HG03175 (cell line): ENCODE data around the gene WNT9A.

Experiments
- ATAC-seq: cut with Tn5 transposase; IDR thresholded peaks from one replicate; pipeline ENCODE4 v1.9.1; 2021; ENCODE audit warnings: mild to moderate bottlenecking, moderate library complexity; ENCODE audit not compliant: unreplicated experiment

Gene WNT9A

DNA sequence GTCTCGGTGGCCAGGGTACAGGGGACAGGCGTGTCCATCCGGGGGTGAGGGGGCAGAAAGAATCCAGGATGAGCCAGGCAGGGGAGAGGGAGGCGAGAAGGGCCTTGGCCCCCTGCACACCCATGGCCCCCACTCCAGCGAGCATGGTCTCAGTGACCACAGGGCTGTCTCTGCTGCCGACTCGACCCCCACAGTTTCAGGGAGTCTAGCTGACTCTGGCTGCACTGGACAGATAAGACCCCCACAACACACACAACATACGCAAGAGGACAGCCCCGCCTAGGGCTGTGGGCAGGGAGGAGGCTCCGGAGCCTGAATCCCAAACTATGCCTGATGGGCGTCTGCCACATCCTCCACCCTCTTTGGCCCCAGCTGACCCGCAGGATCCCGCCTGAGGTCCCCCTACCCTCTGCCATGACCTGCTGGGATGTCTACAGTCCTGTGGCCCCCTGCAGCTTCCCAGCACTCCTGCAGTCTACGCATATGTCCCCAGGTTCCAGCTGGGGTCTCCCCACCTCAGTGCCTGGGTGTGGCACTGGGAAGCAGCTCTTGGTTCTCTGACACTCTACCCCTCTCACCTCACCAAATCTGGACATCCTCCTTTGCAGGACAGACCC lies 22.0 kb downstream of the WNT9A start:
- ATAC-seq = no peak

DNA sequence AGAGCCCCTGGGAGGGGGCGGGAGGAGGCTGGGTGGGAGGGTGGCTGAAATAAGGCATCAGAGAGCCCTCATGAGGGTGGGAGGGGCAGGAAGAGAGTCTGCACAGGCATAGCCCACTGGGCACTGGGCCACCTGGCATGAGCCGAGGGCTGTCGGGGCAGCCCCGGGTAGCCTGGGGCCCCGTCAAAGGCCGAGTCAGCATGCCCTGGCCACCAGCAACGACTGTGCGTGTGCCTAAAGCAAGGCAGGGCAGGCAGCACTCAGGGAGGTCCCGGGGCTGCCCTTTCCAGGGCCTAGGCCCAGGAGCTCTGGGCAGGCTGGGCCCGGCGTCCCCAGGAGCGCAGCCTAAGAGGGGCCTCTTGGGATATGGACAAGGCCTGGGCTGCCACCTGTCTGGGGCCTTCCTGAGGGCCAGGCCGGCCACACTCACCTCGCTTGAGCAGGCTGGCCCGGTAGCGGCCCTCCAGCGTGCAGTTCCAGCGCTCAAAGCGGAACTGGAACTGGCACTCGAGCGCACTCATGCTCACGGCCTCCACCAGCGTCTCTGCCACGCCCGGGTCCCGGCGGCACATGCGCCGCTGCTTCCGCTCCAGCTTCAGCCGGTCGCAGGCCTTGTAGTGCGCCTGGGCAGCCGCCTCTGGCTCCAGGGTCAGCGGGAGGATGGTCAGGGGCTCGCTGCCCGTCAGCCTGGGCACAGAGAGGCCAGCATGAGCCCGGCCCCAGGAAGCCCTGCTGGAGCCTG lies 22.7 kb downstream of the WNT9A start:
- ATAC-seq = no peak

DNA sequence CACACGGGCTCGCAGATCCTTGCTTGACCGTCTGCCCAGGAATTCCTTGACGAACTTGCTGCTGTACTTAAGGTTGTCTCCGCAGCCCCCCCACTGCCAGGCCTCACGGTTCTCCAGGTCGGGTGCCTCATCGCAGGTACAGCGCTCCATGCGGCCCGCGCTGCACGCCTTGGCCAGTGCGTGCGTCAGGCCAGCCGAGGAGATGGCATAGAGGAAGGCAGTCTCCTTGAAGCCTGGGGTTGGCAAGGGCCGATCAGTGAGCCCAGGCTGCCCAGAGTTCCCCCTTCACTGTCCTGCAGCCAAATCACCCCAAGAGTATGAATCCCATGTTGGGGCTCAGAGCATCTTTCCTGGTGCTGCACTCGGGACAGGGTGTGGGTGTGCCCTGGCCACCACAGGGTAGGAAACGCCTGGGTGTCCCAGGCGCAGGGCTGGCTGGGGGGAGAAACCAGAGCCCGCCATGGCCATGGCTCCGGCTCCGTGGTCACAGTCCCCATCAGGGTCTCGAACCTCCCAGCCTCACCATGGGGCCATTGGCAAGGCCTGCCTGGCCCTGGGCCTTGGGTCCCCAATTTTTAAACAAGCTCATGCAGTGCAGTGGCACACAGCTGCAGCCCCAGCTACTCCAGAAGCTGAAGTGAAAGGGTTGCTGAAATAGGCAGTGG lies 23.4 kb downstream of the WNT9A start:
- ATAC-seq = no peak

DNA sequence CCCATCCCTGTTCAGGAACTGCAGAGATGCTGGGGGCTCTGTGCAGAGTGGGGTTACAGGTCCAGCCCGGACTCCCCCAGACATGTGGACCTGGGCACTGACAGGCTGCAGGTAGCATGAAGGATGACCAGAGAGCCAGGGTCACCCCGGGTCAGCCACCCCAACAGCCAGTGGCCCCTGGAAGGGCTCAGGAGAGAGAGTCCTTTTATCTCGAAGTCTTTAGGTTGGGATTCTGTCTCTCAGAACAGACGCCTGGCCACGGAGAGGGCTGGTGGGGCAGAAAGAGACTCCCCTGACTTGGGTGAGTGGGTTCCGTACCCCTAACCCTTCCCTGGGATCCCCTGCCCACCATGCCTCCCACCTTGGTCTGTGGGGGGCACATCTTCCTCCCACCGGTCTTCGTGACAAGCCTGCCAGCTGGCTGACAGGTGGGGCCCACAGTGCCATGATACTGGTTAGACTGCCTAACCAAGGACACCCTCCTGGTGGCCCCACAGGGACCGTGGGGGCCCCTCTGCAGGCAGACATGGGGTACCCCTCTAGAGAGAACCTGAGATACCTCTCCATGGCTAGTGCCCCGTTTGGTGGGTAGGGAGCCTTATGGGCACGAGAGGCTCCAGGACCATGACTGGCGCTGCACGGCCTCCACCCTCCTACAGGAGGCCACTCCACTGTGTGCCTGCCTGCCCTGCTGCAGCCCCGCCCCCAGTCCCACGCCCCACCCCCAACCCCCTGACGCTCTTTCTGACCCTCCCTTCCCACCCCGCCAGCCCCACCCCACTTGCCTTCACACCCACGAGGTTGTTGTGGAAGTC lies 24.2 kb downstream of the WNT9A start:
- ATAC-seq = no peak

DNA sequence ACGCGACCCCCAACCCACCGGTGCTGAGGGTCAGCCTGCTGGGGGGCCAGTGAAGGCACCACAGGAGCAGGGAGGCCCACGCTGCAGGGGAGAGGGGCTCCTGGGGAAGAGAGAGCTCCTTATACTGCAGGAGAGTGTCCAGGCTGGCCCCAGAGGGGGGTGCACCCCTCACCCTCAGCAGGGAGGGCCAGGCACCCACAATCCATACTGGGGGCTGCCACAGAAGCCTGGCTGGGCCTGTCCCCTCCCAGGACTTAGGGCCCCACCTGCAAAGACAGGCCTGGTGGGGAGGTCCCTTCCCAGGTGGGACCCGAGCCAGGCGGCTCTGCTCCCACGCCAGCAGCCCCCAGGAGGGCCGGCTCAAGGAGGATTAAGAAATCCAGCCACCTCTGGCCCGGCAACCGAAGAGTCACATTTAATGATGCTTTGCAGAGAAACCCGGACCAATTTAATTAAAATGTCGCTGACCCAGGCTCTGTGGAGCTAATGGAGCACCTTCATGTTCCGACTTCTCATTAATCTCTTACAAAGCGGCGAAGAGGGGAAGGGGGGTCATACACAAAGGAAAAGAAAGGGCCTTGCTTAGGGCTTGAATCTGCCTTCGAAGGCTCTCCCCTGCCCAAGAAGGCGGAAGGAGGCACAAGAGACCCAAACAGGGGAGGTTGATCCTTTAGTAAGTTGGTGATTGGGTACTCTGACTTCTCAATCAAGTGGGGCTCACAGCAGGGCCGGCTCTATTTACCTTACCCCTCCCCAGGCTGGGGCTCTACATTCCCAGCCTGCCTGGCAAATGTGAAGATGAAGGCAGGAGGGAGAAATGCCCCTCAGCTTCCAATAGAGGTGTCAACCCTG lies 25.0 kb downstream of the WNT9A start:
- ATAC-seq = no peak

DNA sequence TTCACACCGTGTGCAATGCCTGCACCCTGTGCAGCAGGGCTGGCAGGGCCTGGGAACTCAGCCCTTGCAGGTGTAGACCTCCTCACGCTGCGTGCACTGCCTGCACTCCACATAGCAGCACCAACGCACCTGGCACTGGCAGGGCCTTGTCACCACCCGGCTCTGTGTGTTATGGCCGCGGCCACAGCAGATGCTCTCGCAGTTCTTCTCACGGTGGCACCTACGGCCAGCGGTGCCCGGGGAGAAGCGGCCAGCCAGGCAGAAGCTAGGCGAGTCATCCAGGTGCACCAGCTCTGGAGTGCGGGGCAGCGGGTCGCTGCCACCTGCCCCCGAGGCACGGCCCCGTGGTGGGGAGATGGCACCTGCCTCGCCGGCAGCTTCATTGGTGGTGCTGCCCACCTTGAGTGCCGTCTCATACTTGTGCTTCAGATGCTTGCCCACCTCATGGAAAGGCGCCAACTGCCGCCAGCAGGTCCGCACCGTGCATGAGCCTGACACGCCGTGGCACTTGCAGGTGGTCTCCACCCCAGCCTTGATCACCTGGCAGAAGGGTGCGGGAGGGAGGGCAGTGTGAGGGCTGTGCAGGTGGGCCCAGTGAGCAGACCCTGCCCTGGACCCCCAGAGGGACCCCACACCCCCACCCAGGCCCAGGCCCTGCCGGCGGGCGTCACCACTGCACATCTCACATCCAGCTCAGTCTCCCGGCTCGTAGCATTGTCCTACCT lies 26.1 kb downstream of the WNT9A start:
- ATAC-seq = no peak

DNA sequence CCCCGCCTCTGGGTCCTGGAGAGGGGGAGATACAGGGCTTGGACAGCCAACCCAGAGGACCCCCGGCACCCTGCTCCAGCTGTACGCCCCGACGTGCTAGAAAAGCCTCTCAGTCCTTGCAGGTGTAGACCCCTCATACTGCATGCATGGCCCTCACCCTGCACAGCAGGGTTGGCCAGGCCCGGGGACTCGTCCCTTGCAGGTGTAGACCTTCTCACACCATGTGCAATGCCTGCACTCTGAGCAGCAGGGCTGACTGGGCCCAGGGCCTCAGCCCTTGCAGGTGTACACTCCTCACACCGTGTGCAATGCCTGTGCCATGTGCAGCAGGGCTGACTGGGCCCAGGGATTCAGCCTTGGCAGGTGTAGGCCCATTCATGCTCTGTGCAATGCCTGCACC lies 26.8 kb downstream of the WNT9A start:
- ATAC-seq = no peak

DNA sequence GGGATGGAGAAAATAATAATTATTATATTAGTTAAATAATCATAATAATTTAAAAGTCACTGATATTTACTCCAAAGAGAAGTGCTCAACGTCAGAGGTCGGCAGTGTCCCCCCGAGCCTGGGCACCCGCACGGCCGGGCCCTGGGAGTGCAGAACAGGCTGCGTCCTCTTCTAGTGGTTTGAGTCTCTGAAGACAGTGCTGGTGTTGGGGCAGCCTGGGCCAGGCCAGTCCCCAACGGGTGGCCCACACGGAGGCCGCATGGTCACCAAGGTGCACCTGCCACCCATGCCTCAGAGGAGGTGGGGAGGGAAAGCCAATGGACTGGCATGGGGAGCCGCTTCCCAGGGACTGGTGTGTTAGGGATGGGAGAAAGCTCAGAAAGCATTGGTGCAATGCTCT lies 27.3 kb downstream of the WNT9A start:
- ATAC-seq = no peak

DNA sequence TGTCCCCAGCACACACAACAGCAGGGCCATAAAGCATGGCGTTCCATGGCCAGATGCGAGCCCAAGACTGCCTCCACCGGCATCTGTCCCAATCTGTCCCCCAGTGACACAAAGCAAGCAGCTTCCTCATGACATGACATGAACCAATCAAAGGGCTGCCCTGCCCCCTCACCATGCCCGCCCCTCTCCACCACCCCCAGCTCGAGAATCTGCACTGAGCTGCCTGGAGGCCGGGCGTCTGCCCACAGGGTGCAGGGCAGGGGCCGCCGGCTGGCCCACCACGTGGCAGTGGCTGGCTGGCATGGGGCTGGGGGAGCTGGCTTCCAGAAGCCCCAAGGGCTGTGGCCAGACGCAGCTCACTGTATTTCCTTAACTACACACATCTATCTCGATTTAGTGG lies 27.8 kb downstream of the WNT9A start:
- no peak for ATAC-seq

DNA sequence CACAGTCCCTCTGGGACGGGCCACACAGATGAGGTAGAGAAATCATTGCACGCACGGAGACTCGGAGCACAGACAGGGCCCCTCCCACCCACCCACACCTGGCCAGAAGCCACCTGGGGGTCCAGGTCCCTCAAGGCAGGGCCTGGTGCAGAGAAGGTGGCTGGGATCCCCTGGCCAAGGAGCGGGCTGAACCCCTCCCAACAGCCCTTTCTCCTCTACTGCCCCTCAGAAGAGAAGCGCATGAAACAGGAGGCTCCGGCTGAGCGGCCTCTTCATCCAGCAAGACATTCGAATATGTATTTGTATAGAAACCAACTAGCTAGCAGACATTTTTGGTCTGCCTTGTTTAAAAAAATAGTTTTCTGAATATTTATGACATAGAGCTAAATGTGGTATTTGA lies 29.0 kb downstream of the WNT9A start:
- ATAC-seq = no peak

DNA sequence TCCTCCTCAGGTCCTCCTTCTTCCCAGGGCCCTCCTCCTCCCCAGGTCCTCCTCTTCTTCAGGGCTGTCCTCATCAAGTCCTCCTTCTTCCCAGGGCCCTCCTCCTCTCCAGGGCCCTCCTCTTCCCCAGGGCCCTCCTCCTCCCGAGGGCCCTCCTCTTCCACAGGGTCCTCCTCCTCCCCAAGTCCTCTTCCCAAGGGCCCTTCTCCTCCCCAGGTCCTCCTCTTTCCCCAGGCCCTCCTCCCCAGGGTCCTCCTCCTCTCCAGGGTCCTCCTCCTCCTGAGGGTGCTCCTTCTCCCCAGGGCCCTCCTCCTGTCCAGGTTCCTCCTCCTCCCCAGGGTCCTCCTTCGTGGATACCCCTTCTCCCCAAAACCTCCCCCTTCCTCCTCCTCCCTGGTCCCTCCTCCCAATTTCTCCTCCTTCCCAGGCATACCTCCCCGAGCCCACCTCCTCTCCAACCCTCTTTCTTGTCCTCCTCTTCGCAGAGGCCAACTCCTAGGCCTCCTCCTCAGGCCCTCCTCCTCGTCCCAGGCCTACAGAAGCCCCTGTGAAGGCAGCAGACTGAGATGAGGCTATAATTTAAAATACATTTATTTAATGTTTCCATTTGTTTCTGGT lies 29.5 kb downstream of the WNT9A start:
- no peak for ATAC-seq

DNA sequence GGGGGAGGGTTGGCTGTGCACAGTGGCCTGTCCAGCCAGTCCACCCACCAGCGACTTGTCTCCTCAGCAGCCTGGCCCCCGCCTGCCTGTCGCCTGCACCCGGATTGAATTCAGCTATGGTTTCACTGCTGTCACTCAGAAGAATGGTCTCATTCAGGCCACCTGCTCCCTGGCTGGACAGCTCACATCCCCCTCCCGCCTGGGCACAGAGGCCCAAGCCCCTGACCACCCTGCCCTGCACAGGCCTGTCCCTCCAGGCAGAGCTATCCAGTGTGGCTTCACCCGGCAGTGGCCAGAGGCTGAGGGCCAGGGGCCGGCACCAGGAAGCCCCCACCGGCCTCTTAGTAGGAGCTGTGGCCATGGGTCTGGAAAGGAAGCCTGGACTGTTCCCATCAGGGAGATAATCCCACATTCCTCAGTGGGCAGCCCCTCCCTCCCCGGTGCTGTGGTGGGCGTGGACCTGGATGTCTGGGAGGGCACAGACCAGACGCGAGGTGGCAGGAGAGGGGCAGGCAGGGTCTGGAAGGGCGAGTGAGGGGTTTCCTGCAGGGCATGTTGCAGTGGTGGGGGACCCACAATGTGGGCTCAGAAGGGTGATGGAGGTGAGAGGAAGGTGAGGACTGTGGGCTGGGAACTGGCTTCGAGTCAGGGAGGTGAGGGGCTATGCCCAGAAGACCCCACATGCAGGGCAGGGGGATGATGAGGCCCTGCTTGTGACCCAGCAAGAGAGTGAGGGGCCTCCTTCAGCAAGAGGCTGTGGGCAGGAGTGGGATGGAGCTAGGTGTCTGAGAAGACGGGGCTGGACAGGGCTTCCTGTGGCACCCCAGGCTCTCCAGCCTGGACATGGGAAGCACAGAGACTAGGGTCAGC lies 30.4 kb downstream of the WNT9A start:
- ATAC-seq = no peak

DNA sequence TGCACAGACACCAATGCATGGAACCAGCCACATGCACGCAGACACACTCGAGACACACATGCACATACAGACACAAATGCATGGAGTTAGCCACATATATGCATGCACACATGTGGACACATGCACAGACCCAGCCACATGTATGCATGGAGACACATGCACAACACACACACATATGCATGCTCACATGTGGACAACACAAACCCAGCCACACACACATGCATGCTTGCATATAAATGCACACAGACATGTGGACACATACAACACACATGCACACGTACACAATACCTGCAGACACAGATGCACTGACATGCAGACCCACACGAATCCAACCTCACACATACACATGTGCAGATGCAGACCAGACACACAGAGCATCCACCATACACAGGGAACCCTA lies 31.1 kb downstream of the WNT9A start:
- no peak for ATAC-seq

DNA sequence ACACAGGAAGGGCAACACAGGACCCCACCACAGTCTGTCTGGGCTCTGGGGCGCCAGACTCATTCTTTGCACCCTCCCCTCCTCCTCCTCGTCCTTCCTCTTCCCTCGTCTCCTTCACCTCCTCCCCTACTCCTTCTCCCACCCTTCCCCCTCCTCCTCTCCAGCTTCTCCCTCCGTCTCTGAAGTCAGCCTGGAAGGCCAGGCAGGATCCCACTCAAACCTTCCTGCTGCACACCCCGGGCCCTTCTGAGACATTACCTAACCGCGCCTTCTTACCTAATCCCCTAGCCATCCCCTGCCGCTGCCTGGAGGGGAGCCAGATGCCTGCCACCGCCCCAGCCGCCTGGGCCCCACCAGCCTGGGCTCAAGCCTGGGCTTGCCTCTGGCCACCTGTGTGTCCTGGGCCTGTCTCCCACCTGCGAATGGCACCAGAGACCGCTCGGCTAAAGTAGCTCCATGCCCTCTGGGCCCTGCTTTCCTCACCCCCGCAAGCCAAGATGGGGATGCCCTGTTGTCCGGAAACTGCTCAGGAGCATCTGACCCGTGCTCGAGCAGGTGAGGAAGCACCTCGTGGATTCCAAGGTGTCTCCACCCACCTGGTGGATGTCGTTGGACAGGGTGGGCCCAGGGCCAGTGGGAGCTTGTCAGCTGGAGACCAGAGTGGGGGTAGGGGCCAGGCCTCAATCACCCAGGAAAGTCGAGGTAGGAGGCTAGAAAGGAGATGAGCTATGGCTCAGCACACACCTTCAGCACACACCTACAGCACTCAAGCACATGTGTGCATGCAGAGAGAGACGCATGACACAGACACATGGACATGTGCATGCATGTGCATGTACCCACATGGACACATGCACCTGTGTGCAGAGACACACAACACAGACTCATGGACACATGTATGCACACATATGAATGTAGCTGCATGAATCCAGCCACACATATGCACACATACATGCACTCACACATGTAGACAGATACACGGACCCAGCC lies 31.9 kb downstream of the WNT9A start:
- ATAC-seq = no peak

DNA sequence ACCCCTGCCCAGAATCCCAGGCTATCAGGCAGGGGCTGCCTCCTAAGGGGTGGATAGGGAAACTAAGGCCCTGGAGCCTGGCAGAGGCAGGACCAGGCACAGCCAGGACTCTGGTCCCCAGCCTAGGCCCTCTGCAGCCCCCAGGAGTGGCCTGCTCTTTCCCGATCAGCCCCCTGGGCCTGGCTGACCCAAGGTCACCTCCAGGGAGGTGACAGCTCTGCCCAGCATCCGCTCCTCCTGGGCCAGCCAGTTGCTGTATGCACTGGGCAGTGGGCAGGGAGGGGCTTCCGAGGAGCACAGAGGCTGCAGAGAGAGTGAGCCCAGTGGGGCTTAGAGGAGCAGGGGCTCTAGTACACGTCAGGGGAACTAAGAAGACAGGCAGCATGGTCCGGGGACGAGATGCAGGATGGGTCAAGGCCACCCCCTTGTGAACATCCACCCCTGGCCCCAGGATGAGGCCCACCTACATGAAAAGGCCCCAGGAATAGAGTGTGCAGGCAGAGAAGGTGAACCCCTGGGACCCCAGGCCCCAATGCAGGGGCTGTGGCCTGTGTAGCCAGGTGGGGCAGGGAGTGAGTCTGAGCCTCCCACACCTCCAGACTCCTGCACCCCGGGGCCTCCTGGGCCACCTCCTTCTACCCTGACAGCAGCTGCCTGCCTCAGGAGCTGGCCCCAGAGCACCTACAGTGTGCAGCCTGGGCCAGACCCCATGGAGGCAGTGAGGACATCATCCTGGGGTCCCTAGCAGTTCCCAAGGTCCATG lies 32.8 kb downstream of the WNT9A start:
- ATAC-seq = no peak
